Activated CD4-positive, alpha-beta T cell treated with anti-CD3 and anti-CD28 coated beads, Interleukin-2, amount 50 U/mL, for 1 hour (primary cell): Measurements from ENCODE around the gene NLRC5.
"Not testable (repeated sequence)": the region's sequence is repeated elsewhere in the genome, so short reads cannot be mapped to it uniquely, and the experiment has no call there.

ENCODE experiments used
- DNase-seq: peaks from one replicate; pipeline ENCODE4 v3.0.0-alpha.2; 2020

The NLRC5 gene

DNA sequence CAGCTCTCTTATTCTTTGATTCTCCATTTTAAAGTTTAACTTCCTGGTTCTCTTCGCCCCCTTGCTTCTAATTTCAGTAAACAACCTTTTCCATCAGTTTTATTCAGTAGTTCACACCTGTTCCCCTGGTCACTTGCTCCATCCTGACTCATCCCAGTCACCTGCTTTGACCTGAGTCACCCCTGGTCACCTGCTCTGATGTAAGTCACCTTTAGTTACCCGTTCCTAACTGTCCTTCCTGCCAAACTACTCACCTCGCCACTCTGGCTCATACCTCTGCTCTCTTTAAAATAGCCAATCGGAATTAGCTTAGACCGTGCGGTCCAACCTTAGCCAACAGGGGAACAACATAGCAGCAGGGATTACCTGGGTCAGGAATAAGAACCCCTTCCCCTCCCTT, 4.7 kb upstream of the NLRC5 start:
- no peak for DNase-seq

- DNase-seq = no peak
Observed at GRCh38 chr16:56985288-56985961, 3.9 kb upstream of the NLRC5 start.

GRCh38 chr16:56985962-56986360, 3.4 kb upstream of the NLRC5 start:
- no peak for DNase-seq

DNA sequence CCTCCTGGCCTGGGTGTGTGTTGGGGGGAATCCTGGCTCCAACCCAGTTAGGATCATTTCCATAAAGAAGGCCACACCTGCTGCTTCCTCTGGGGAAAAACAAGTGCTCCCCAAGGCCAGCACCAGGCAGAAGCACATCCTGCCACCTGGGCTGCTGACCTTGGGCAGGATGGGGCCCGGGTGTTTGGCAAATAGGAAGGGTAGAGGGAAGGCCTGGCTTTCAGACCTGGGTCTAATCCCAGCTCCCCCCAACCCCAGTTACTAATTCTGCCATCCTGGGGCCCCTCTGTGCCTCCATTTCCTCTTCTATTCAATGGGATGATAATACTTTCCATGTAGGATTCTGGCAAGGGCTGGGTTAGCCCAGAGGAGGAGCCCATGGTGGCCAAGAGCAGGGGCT, 3.0 kb upstream of the NLRC5 start:
- DNase-seq = no peak

DNA sequence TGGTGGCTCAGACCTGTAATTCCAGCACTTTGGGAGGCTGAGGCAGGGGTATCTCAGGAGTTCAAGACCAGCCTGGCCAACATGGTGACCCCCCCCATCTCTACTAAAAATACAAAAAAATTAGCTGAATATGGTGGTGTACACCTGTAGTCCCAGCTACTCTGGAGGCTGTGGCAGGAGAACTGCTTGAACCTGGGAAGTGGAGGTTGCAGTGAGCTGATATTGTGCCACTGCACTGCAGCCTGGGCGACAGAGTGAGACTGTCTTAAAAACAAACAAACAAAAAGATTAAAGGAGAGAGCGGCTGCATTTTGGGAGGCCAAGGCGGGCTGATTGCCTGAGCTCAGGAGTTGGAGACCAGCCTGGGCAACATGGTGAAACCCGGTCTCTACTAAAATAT, 2.4 kb upstream of the NLRC5 start:
- DNase-seq = not testable (repeated sequence)

GRCh38 chr16:56987692-56988091, 1.7 kb upstream of the NLRC5 start:
- DNase-seq = no peak

- DNase-seq = no peak
Observed at GRCh38 chr16:56988161-56988947, 1.0 kb upstream of the NLRC5 start.

DNA sequence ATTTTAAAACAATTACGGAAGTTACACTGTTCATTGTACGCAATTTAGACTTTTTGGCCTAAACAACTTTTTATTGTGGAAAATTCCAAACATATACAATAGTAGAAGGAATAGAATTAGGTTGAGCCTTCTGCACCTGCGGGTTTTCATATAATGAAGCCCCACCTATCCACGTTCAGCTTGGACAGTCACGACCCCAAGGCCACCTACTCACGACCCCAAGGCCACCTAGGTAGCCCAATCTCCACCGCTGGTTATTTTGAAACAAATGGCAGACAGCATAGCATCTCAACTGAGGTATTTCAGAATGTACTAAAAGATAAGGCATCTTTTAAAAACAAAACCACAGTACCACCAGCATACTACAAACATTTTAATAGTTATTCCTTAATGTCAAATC, 631 bp downstream of the NLRC5 start:
- DNase-seq = no peak

DNA sequence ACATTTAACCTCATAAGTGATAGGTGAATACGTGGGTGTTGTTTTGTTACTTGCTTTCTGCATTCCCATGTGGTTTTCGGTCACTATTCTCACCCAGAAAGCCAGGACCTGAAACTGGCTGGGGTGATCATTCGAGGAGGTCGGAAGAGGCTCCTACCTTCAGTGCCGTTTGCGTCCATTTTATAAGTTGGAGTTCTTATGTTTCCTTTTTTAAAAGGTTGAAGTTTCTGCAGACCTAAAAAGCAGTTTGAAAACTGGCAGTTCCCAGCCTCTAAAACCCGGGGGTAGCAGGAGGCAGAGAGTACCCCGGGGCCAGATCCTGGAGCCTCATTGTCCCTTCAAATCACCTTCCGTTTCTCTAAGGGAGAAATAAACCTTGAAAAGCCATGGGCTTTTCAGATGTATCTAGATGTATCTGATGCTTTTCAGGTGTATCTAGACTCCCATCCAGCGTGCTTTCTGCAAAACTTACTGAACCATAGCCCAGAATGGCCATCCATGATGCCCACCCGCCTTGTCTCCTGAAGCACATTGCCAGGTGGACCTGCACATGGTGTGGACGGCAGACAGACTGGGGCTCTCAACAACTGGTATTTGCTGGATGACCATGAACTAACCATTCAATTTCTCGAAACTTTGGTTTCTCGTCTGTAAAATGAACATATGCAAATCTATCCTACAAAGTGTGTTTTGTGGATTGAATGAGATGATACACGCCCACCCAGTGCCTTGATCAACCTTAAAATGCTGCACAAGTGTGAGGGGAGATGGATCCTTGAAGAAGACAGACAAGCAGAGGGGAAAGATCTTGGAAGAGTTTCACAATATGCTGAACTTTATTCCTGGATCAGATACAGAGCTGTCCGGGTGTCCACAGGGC, 1.3 kb downstream of the NLRC5 start:
- no peak for DNase-seq

- not testable (repeated sequence) for DNase-seq
Observed at GRCh38 chr16:56992431-56992830, 3.1 kb downstream of the NLRC5 start.

- no peak for DNase-seq
Observed at GRCh38 chr16:56993204-56993603, 3.8 kb downstream of the NLRC5 start.

GRCh38 chr16:56994311-56994710, 5.0 kb downstream of the NLRC5 start:
- no peak for DNase-seq

GRCh38 chr16:56995136-56995805, 5.9 kb downstream of the NLRC5 start:
- no peak for DNase-seq

DNA sequence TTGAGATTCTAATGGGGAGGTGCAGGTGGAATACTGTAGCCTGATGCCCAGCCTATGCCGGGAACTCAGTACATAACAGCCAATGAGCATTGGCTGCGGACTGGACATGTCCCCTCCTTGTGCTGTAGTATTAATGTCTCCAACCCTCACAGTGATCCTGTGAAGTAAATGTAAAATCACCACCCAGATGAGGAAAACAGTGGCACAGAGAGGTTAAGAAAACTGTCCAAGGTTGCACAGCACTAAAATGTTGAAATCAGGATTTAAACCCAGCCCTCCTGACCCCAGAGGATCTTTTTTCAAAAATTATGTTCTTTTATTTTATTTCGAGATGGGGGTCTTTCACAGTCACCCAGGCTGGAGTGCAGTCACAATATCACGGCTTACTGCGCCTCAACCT, 7.9 kb downstream of the NLRC5 start:
- no peak for DNase-seq

DNA sequence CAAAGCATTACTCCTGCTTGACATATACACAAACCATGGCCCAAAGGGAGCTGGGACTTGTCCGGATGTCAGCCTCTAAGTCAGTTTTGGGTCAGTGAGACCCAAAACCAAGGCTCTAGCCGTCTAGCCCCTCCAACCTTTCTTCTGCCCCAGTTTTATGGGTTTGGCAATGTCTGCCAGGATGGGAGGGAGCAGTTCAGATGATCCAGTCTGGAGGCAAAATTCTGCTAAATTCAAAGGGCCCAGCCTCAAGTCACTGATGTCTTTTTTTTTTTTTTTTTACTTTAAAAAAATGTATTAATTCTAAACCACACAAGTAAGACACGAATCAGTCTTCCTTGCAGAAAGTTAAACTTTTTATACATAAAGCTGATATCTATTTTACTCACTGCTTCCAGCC, 8.6 kb downstream of the NLRC5 start:
- DNase-seq = no peak

- DNase-seq = no peak
Observed at GRCh38 chr16:56998352-56998751, 9.0 kb downstream of the NLRC5 start.

GRCh38 chr16:56998861-56999260, 9.5 kb downstream of the NLRC5 start:
- no peak for DNase-seq

DNA sequence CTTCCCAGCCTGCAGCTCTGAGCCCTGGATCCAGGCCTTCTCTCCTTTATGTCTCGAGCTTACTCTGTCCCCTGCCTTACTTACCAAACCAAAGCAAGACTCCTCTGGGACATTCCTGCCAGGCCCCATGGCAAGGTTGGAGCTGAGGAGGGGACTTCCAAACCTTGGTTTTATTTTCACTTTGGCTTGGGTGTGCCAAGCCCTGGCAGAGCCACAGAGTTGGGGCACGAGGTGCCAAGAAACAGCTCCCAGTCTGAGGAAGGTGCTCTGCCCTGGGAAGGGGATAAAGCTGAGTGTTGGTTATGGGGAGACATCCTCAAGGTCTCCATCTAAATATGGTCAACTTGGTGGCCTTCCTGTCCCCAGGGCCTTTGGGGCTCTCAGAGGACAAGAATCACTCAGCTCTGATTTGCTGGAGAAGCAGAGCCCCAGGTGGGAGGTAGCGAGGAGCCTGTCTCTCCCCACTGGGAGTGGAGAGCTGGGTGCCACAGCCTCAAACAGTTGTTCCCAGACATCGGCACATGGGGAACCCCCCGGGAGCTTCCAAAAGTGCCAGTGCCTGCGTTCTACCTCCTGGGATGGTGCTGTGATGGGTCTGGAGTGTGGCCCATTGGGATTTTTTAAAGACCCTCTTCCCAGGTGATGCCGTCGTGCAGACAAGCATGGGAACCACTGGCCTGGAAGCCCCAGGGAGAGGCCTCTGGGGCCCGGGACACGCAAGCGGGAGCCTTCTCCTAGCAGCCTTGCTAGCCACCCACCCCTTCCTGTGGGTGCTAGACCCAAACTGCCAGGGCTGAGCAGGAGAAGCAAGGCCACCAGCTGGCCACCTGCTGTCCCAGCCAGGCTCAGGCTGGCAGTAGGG, 10.3 kb downstream of the NLRC5 start:
- no peak for DNase-seq

DNA sequence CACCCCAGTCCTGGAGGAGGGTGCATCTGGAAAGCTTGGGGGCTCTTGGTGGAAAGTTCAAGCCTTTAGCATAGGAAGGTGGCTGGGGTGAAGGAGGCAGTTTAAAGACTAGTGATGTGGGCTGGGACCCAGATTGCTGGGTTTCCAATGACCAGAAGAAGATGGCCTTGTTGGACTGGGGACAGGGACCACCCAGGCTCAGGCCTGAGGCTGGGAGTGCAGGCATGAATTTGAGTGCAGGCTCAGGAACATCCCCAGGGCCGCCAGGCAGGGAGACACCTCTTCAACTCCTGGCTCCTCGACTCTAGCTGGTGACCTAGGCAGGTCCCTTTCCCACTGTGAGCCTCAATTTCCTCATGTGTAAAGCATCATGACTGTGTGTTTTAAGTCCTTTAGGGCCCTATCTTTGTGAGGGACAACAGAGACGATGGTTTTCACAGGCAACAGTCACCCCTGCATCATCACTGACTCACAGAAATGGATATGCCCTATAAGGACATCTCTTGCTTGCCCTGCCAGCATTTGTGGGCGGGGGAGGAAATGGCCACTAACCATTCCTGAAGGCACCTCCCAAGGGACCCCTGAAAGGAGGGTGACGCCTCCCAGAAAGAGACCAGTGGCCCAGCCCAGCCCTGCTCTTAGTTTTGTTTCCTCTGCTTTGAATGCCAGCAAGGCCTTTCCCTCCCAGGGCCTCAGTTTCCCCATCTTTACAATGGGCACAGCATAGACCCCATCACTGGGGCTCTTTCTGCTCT, 11.1 kb downstream of the NLRC5 start:
- DNase-seq = no peak

DNA sequence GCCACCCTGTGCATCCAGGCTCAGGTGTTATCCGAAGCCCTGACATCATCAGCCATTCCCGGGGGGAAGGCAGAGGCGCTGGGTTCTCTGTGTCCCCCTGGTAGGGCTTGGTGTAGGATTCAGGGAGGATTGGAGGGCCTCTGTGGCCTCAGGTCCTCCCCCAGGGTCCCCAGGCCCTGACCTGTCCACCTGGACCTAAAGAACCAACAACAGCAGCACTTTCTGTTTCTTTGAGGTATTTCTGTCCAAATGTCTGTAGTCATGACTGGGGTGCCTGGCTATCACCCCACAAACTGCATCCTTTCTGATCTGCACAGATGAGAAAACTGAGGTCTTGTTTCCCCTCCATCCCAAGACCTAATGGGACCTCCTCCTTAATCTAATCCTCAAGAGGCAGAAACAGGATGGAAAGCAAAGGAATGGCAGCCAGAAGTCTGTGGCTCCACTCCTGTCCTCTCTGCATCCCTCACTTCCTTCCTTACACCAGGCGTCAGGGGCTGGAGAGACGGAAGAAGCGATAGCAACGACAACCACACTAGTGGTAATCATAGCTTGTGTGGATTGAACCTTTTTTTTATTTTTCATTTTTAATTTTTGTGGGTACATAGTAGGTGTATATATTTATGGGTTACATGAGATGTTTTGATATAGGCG, 11.8 kb downstream of the NLRC5 start:
- DNase-seq = no peak
